HL-60 (cell line): ENCODE measurements around the gene CAPN8.

Source experiments
- DNase-seq, 2 experiments: peaks; one replicate each; pipeline ENCODE4 v3.0.0-alpha.2; 2010 to 2020; ENCODE audit warnings: low read depth in 1 of 2, low spot score in 1 of 2
- H3K27ac ChIP-seq: fragments of 250-450 bp; sonication (Bioruptor Pico); replicated peaks from 2 replicates; pipeline ENCODE4 v1.5.1; 2020; ENCODE audit warnings: mild to moderate bottlenecking, moderate library complexity
- H3K27me3 ChIP-seq: fragments of 250-450 bp; sonication (Bioruptor Pico); 2 replicates; pipeline ENCODE4 v1.5.1; 2021; ENCODE audit warnings: mild to moderate bottlenecking, moderate library complexity; ENCODE audit not compliant: insufficient read depth, poor library complexity, severe bottlenecking
- H3K4me3 ChIP-seq: replicated peaks from 2 replicates; pipeline ENCODE4 v1.5.1; 2011; ENCODE audit warnings: mild to moderate bottlenecking, control low read depth, low read length; ENCODE audit not compliant: insufficient read depth
- CTCF ChIP-seq: IDR thresholded peaks from one replicate; pipeline ENCODE4 v1.5.1; 2011; ENCODE audit warnings: low read length, control low read depth, inconsistent platforms; ENCODE audit not compliant: insufficient read depth
- GABPA ChIP-seq: IDR thresholded peaks from 2 replicates; pipeline ENCODE4 v1.6.1; 2012; ENCODE audit warnings: low read depth
- POLR2AphosphoS5 ChIP-seq: IDR thresholded peaks from 2 replicates; pipeline ENCODE4 v1.6.1; 2012; ENCODE audit warnings: low read depth
- REST ChIP-seq: IDR thresholded peaks from 2 replicates; pipeline ENCODE4 v1.6.1; 2012; ENCODE audit warnings: low read depth; ENCODE audit not compliant: insufficient replicate concordance
- SPI1 ChIP-seq: IDR thresholded peaks from 2 replicates; pipeline ENCODE4 v1.6.1; 2012; ENCODE audit warnings: low read depth, mild to moderate bottlenecking, borderline replicate concordance

CAPN8 gene

GRCh38 chr1:223556414-223557129 is 108.9 kb downstream of the CAPN8 start:
- H3K27me3 ChIP-seq: no peaks in the 10 kb centered on the region
- TF ChIP-seq SPI1 (no peak), CTCF (peak; percentile 84)
- H3K4me3 ChIP-seq: no peak overlapping the region
- no peak overlapping the region for H3K27ac ChIP-seq
- peak; percentile 21 to 61 for DNase-seq

GRCh38 chr1:223553957-223554356 is 111.5 kb downstream of the CAPN8 start:
- no peak for TF ChIP-seq GABPA
- TF ChIP-seq POLR2AphosphoS5: no peak
- no peak for TF ChIP-seq CTCF
- no peak for TF ChIP-seq SPI1
- TF ChIP-seq REST: no peak
- Histone ChIP-seq H3K4me3 (no peak overlapping the region), H3K27me3 (no peaks in the 10 kb centered on the region), H3K27ac (no peak overlapping the region)
- no peak for DNase-seq

GRCh38 chr1:223551610-223552009 is 113.9 kb downstream of the CAPN8 start:
- no peak overlapping the region for H3K27ac ChIP-seq
- no peaks in the 10 kb centered on the region for H3K27me3 ChIP-seq
- DNase-seq: no peak
- no peak overlapping the region for H3K4me3 ChIP-seq
- TF ChIP-seq REST (no peak), CTCF (no peak), GABPA (no peak), POLR2AphosphoS5 (no peak), SPI1 (no peak)

GRCh38 chr1:223549740-223550139 is 115.8 kb downstream of the CAPN8 start:
- TF ChIP-seq CTCF (no peak), POLR2AphosphoS5 (no peak), GABPA (no peak), REST (no peak), SPI1 (no peak)
- Histone ChIP-seq H3K4me3 (no peak overlapping the region), H3K27ac (no peak overlapping the region), H3K27me3 (no peaks in the 10 kb centered on the region)
- no peak for DNase-seq
